Heart left ventricle (tissue), 16 donors: Measurements from ENCODE around the gene PARP6. TPM values are rescaled to one million over a fixed set of nuclear protein-coding genes. Genes with fewer than 3 reads are reported as not detected.

Experiments used
- ATAC-seq, 4 donors: fragments of 200-7000 bp; cut with Tn5 transposase; one replicate each; pipeline ENCODE4 v1.9.1; 2020 to 2022; ENCODE audit warnings: moderate library complexity in 4 of 4, mild to moderate bottlenecking in 3 of 4, moderate number of reproducible peaks in 1 of 4
- DNase-seq, 5 donors: peaks; one replicate each; pipeline ENCODE4 v3.0.0-alpha.2; 2020
- H3K27ac ChIP-seq, 12 donors: fragments of 200-600 bp; sonication (generic) in 4 of 12; one replicate each; pipeline versions ENCODE4 v1.5.0 to v1.8.0; 2016 to 2022; ENCODE audit warnings: mild to moderate bottlenecking in 2 of 12
- H3K27me3 ChIP-seq, 9 donors: fragments of 200-600 bp; sonication (generic) in 2 of 9; one replicate each; pipeline versions ENCODE4 v1.5.1 to v1.8.0; 2016 to 2022; ENCODE audit warnings: mild to moderate bottlenecking in 3 of 9
- H3K36me3 ChIP-seq, 9 donors: fragments of 200-600 bp; sonication (generic) in 2 of 9; one replicate each; pipeline versions ENCODE4 v1.5.0 to v1.8.0; 2018 to 2022; ENCODE audit warnings: mild to moderate bottlenecking in 2 of 9
- H3K4me1 ChIP-seq, 12 donors: fragments of 200-600 bp; sonication (generic) in 4 of 12; one replicate each; pipeline versions ENCODE4 v1.5.0 to v1.8.0; 2016 to 2022; ENCODE audit warnings: mild to moderate bottlenecking in 3 of 12
- H3K4me3 ChIP-seq, 12 donors: fragments of 200-600 bp; sonication (generic) in 4 of 12; one replicate each; pipeline versions ENCODE4 v1.5.0 to v1.8.0; 2017 to 2022; ENCODE audit warnings: mild to moderate bottlenecking in 9 of 12, moderate library complexity in 4 of 12
- H3K9me3 ChIP-seq, 12 donors: fragments of 200-600 bp; sonication (generic) in 4 of 12; one replicate each; pipeline versions ENCODE4 v1.5.0 to v1.8.0; 2016 to 2022; ENCODE audit warnings: mild to moderate bottlenecking in 1 of 12
- CTCF ChIP-seq, 12 donors: fragments of 200-600 bp; sonication (generic) in 4 of 12; IDR thresholded peaks; one replicate each; pipeline versions ENCODE4 v1.5.0 to v1.8.0; 2018 to 2022; ENCODE audit warnings: antibody characterized with exemption in 12 of 12, mild to moderate bottlenecking in 5 of 12
- POLR2A ChIP-seq, 2 donors: fragments of 450-650 bp; IDR thresholded peaks; one replicate each; pipeline ENCODE4 v1.6.1; 2017; ENCODE audit warnings: antibody characterized with exemption in 2 of 2, mild to moderate bottlenecking in 2 of 2, moderate library complexity in 2 of 2
- WGBS, 4 donors: extraction: QIAGEN DNeasy Blood & Tissue Kit in 2 of 4; methylation state at CpG; one replicate each; pipeline versions ENCODE4 v1.1.5 to v1.1.7; 2013 to 2018; 5-methylcytosine and 5-hydroxymethylcytosine counted together
- intact Hi-C, 10 donors: fragments of 100-400 bp; cut with DNase I; formaldehyde crosslinking; loops; one replicate each; pipeline versions ENCODE4 v1.11.1 to v1.14.2; 2022
- long read RNA-seq, 3 donors: library from polyadenylated mRNA; unstranded; transcript quantifications; one replicate each; pipeline ENCODE4 v2.0.0, GENCODE V29; 2020 to 2021
- polyA plus RNA-seq, 2 donors: library from polyadenylated mRNA; stranded (reverse); fragments of 200-250 nt; gene quantifications; one replicate each; pipeline ENCODE4 v1.2.3, GENCODE V29; 2013
- total RNA-seq, 9 donors: library from RNA; depleted of rRNA in 2 of 9; stranded (reverse); fragments of >200 nt in 2 of 9; fragmentation: NEBNext Ultra II Directional in 3 of 9; extraction: Animal tissue kit (Norgen Biotek cat#: 25700) in 3 of 9; gene quantifications; one replicate each; pipeline versions ENCODE4 v1.1.0 to v1.2.4, GENCODE V29; 2016 to 2023
- donor health status: ischemic (EF 13 %, LVEDD 7.1; RV severe dilation, severe dysfunction).
- donor health status: healthy with polysubstance abuse.
- donor health status: DM: no; HTN: yes; CAD: no.
- donor health status: DM: no; HTN: no; CAD: no.
- donor health status: ischemic (EF 25% LVEDD 6.9; RV normal size, moderate dysfunction).
- donor health status: ischemic (EF 25% LVEDD 5.7; RV mildly dilated, moderate dysfunction).
- donor health status: healthy.
- donor health status: DM: yes; HTN: yes; CAD: no.
- donor health status: ischemic (EF 35%, LVEDD 5.7; RV mildly dilated, moderate dysfunction).
- donor health status: nonischemic (EF 11% LVEDD 7.7; RV severe dilation, severe dysfunction).
- donor health status: DM: yes; HTN: yes; CAD: no.
- donor health status: PGD.
- donor health status: ischemic (EF 29% LVEDD 5.4; RV normal size, mild dysfunction).
- donor health status: nonischemic (EF 23%, LVEDD 6.1; RV moderate dilation, normal function).

PARP6 gene
- total RNA-seq (10 to 100 TPM; 25.6 to 50.3 (median 34.5) TPM), polyA plus RNA-seq (10 to 100 TPM; 28.3 to 52.5 TPM)
- long read RNA-seq, donor 1, partial matches to known transcripts: 1 of 22 reads
- long read RNA-seq, donor 1, other reads (novel, unspliced or antisense): 20 of 22 reads
- long read RNA-seq, donor 2, partial matches to known transcripts: 12 of 87 reads
- long read RNA-seq, donor 2, other reads (novel, unspliced or antisense): 74 of 87 reads
- long read RNA-seq, donor 3, partial matches to known transcripts: 5 of 22 reads
- long read RNA-seq, donor 3, other reads (novel, unspliced or antisense): 16 of 22 reads

GRCh38 chr15:72272213-72272996, at the start of gene PARP6:
TSS of gene PARP6 (minus strand) at chr15:72272554. CDS start at chr15:72267477, 5,077 bp downstream.
- Histone ChIP-seq H3K9me3 (no peaks in the 10 kb centered on the region), H3K4me1 (peaks cover 3 to 32% (median 16%) of the 10 kb centered on the region in 12 donors), H3K36me3 (peaks cover 0 to 36% (median 21%) of the 10 kb centered on the region in 9 donors), H3K4me3 (peak within 1 kb of the TSS; percentile 85 to 99 (median 94)), H3K27me3 (no peaks in the 10 kb centered on the region), H3K27ac (peak within 1 kb of the TSS; percentile 34 to 96 (median 91))
- WGBS, 4 donors: 0 to 2% (median 0%) methylated on average over 26 to 82 of the region's 82 CpGs
- peak; percentile 99 to 100 (median 100) for ATAC-seq
- peak; percentile 99 to 100 (median 99) for DNase-seq
- intact Hi-C loops: loop anchor here in 6 of 10 donors (2.0 to 5.0 kb wide), 4 partner anchors 40 to 72 kb away; partner anchors contain the start of gene PKM (in 5 of the 6)
- peak; percentile 48 to 91 (median 72) for TF ChIP-seq CTCF (IDR thresholded peaks at IDR 0.05)
- peak in 1 of 2 donors; percentile 67 for TF ChIP-seq POLR2A (IDR thresholded peaks at IDR 0.05)

- H3K4me1 ChIP-seq: peaks cover 0 to 14% (median 6%) of the 10 kb centered on the region in 12 donors
- H3K36me3 ChIP-seq: no peaks in the 10 kb centered on the region
- no peak within 1 kb of the TSS for H3K27ac ChIP-seq
- intact Hi-C loops: loop anchor here in 1 of 10 donors (10.0 kb wide), 1 partner anchor 215 kb away; no protein-coding TSS in a partner anchor
- peaks cover 0 to 12% (median 0%) of the 10 kb centered on the region in 12 donors for H3K9me3 ChIP-seq
- peak within 1 kb of the TSS in 11 of 12 donors; percentile 21 to 65 (median 54) for H3K4me3 ChIP-seq
- H3K27me3 ChIP-seq: no peaks in the 10 kb centered on the region
- 1 to 7% (median 4%) methylated on average over 23 to 57 of the region's 58 CpGs for WGBS, 4 donors
- TF ChIP-seq POLR2A (IDR thresholded peaks at IDR 0.05) (no peak), CTCF (IDR thresholded peaks at IDR 0.05) (no peak)
- ATAC-seq: peak; percentile 40 to 87 (median 78)
- DNase-seq: peak; percentile 69 to 88 (median 80)
These were observed 47.8 kb upstream of the PARP6 start, which contains the start of gene CELF6 for GRCh38 chr15:72319985-72320671. TSS of gene CELF6 (minus strand) at chr15:72320157. CDS start at chr15:72319874, 283 bp downstream.

- ATAC-seq (peak; percentile 69 to 96 (median 92)), DNase-seq (peak; percentile 68 to 88 (median 70))
- Histone ChIP-seq H3K9me3 (peaks cover 0 to 12% (median 0%) of the 10 kb centered on the region in 12 donors), H3K4me3 (peak overlapping the region in 11 of 12 donors; percentile 21 to 65 (median 54)), H3K36me3 (no peaks in the 10 kb centered on the region), H3K27me3 (no peaks in the 10 kb centered on the region), H3K4me1 (peaks cover 0 to 14% (median 6%) of the 10 kb centered on the region in 12 donors), H3K27ac (no peak overlapping the region)
- WGBS, 4 donors: 5 to 14% (median 7%) methylated on average over 21 to 48 of the region's 48 CpGs
- intact Hi-C loops: loop anchor here in 1 of 10 donors (10.0 kb wide), 1 partner anchor 215 kb away; no protein-coding TSS in a partner anchor
- TF ChIP-seq CTCF (IDR thresholded peaks at IDR 0.05) (no peak), POLR2A (IDR thresholded peaks at IDR 0.05) (no peak)
These were observed 47.1 kb upstream of the PARP6 start for GRCh38 chr15:72319360-72319984.
